Thyroid gland (tissue), 4 donors: ENCODE measurements around the gene PRPF18. TPM values are rescaled to one million over a fixed set of nuclear protein-coding genes. Genes with fewer than 3 reads are reported as not detected.
A peak's percentile ranks its signal among the peaks of the same experiment; 100 is the strongest.
"Not testable (repeated sequence)": the region's sequence is repeated elsewhere in the genome, so short reads cannot be mapped to it uniquely, and the experiment has no call there.

Source experiments
- DNase-seq, 2 donors: peaks; one replicate each; pipeline ENCODE4 v3.0.0-alpha.2; 2019
- H3K27ac ChIP-seq, 3 donors: fragments of 200-600 bp; sonication (generic); 1 replicate in 2 of 3; 2 replicates in 1 of 3; pipeline ENCODE4 v1.5.1; 2016 to 2019; ENCODE audit warnings: mild to moderate bottlenecking in 1 of 3, moderate library complexity in 1 of 3
- H3K27me3 ChIP-seq: fragments of 200-600 bp; sonication (generic); one replicate; pipeline ENCODE4 v1.5.1; 2019
- H3K36me3 ChIP-seq, 2 donors: fragments of 200-600 bp; sonication (generic); one replicate each; pipeline ENCODE4 v1.5.1; 2016 to 2019
- H3K4me1 ChIP-seq, 2 donors: fragments of 200-600 bp; sonication (generic); one replicate each; pipeline ENCODE4 v1.5.1; 2017 to 2019
- H3K4me3 ChIP-seq, 3 donors: fragments of 200-600 bp; sonication (generic); replicated peaks in 1 of 3; 1 replicate in 2 of 3; 2 replicates in 1 of 3; pipeline ENCODE4 v1.5.1; 2016; ENCODE audit warnings: mild to moderate bottlenecking in 1 of 3
- H3K9me3 ChIP-seq: fragments of 200-600 bp; sonication (generic); one replicate; pipeline ENCODE4 v1.5.1; 2017
- POLR2A ChIP-seq, 2 donors: fragments of 450-650 bp; IDR thresholded peaks; one replicate each; pipeline ENCODE4 v1.6.1; 2017; ENCODE audit warnings: antibody characterized with exemption in 2 of 2, mild to moderate bottlenecking in 2 of 2, moderate library complexity in 1 of 2
- WGBS, 2 donors: methylation state at CpG; one replicate each; pipeline ENCODE4 v1.1.5; 2017; 5-methylcytosine and 5-hydroxymethylcytosine counted together
- intact Hi-C: fragments of 100-400 bp; cut with DNase I; formaldehyde crosslinking; loops from one replicate; pipeline ENCODE4 v1.15.1; 2023
- total RNA-seq, 4 donors: library from RNA; depleted of rRNA; stranded (reverse); fragments of >200 nt; gene quantifications; one replicate each; pipeline ENCODE4 v1.2.3, GENCODE V29; 2016
- TF ChIP-seq, protein P1 (sequence below), 6 experiments: fragments of 200-600 bp in 3 of 6; fragments of 450-650 bp in 3 of 6; sonication (generic) in 3 of 6; IDR thresholded peaks; one replicate each; pipeline ENCODE4 v1.5.1; 2016 to 2019; ENCODE audit warnings: antibody characterized with exemption in 6 of 6, mild to moderate bottlenecking in 2 of 6, inconsistent platforms in 1 of 6, moderate library complexity in 1 of 6

Gene PRPF18, protein sequence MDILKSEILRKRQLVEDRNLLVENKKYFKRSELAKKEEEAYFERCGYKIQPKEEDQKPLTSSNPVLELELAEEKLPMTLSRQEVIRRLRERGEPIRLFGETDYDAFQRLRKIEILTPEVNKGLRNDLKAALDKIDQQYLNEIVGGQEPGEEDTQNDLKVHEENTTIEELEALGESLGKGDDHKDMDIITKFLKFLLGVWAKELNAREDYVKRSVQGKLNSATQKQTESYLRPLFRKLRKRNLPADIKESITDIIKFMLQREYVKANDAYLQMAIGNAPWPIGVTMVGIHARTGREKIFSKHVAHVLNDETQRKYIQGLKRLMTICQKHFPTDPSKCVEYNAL
- total RNA-seq: 10 to 100 TPM; 38.1 to 58.8 (median 48.5) TPM

DNA sequence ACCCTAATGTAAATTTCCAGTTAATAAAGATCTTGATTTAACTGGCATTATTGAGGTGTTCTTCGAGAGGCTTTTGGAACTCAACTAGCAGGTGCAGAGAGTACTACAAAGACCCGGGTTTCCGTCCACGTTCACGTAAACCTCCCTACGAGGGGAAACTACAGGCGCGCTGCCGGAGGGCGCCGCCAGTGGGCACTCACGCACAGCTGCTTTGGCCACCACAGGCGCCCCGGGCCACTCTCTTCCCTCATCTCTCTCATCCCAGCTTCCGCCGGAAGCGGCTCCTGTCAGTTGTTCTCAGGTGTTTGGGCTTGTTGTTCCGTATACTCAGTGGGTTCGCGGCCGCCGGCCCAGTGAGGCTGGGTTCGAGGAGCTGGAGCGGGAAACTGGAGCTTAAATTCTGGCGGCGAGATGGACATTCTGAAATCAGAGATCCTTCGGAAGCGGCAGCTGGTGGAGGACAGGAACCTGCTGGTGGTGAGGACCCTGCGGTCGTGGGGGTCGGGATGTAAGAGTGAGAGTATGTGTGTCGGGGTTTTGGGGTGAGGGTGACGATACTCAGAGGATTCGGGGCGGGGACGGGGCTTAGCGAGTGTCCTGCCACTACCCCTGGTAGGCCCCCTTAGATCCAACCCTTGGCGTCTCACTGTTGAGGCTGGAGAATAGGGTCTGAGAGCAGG is at the start of gene PRPF18:
TSS of gene PRPF18 (plus strand) at position 290 of the 680 bp plus-strand sequence. CDS start at position 412, 122 bp downstream.
- Histone ChIP-seq H3K4me3 (peak within 1 kb of the TSS; percentile 57 to 81 (median 79)), H3K4me1 (peaks cover 10 to 16% of the 10 kb centered on the region in 2 donors), H3K36me3 (no peaks in the 10 kb centered on the region), H3K27me3 (no peaks in the 10 kb centered on the region), H3K27ac (peak within 1 kb of the TSS in 2 of 3 donors; percentile 39 to 63), H3K9me3 (no peaks in the 10 kb centered on the region)
- intact Hi-C loops: no loop called here
- DNase-seq: peak; percentile 94 to 96
- WGBS, 2 donors: 0 to 1% methylated on average over 22 to 38 of the region's 38 CpGs
- TF ChIP-seq, protein P1, sequence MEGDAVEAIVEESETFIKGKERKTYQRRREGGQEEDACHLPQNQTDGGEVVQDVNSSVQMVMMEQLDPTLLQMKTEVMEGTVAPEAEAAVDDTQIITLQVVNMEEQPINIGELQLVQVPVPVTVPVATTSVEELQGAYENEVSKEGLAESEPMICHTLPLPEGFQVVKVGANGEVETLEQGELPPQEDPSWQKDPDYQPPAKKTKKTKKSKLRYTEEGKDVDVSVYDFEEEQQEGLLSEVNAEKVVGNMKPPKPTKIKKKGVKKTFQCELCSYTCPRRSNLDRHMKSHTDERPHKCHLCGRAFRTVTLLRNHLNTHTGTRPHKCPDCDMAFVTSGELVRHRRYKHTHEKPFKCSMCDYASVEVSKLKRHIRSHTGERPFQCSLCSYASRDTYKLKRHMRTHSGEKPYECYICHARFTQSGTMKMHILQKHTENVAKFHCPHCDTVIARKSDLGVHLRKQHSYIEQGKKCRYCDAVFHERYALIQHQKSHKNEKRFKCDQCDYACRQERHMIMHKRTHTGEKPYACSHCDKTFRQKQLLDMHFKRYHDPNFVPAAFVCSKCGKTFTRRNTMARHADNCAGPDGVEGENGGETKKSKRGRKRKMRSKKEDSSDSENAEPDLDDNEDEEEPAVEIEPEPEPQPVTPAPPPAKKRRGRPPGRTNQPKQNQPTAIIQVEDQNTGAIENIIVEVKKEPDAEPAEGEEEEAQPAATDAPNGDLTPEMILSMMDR (IDR thresholded peaks at IDR 0.05): peak; percentile 87 to 99 (median 93)
- peak in 1 of 2 donors; percentile 43 for TF ChIP-seq POLR2A (IDR thresholded peaks at IDR 0.05)

DNA sequence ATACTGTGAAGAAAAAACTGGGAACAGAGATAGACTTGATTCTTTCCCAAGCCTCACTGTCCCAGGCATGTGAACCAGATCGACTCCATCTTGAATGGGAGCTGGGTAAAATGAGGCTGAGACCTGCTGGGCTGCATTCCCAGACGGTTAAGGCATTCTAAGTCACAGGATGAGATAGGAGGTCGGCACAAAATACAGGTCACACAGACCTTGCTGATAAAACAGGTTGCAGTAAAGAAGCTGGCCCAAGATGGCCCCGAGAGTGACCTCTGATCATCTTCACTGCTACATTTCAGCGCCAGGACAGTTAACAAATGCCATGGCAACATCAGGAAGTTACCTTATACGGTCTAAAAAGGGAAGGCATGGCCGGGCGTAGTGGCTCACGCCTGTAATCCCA is 48.8 kb upstream of the PRPF18 start:
- H3K4me1 ChIP-seq, H3K27ac ChIP-seq, H3K4me3 ChIP-seq, DNase-seq, H3K9me3 ChIP-seq, H3K36me3 ChIP-seq, H3K27me3 ChIP-seq, intact Hi-C loops: not testable (repeated sequence)
- 81 to 85% methylated on average over 9 of the region's 9 CpGs for WGBS, 2 donors

DNA sequence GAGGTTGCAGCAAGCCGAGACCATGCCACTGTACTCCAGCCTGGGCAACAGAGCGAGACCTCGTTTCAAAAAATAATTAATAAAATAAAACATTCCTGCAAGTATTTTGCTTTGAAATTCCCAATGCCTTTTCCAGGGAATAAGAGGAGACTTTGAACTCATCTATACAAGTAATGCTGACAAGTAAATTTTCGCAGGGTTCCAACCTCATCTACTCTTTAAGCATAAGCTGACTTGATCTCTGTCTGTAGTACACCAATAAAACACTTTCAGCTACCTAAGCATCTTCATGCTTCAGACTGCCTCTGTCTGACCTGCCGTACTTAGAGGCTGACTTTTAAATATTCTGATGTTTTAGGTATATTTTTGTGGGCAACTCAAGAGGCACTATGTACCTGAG is 44.2 kb upstream of the PRPF18 start:
- Histone ChIP-seq H3K27me3 (no peaks in the 10 kb centered on the region), H3K36me3 (no peaks in the 10 kb centered on the region), H3K4me3 (no peak overlapping the region), H3K27ac (no peak overlapping the region), H3K9me3 (no peaks in the 10 kb centered on the region), H3K4me1 (no peaks in the 10 kb centered on the region)
- no peak for DNase-seq
- intact Hi-C loops: no loop called here
- WGBS, 2 donors: 87 to 93% methylated on average over 5 of the region's 5 CpGs
- TF ChIP-seq, protein P1 (IDR thresholded peaks at IDR 0.05): no peak
- no peak for TF ChIP-seq POLR2A (IDR thresholded peaks at IDR 0.05)

DNA sequence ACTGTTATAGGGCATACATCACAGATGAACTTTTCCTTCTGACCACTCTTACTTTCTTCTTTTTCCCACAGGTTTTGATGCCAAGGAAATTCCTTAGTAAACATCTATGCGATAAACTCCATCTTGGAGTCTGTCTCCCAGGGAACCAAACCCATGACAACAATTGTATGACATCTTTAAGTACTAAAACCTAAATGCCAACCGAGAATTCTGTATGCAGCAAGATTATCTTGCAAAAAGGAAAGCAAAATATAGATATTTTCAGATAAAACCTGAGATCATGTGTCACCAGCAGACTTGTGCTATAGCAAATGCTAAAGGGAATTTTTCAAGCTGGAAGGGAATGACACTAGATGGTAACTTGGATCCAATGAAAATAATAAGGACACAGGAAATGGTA is 36.0 kb upstream of the PRPF18 start:
- WGBS, 2 donors: 87 to 95% methylated on average over 2 of the region's 2 CpGs
- no peaks in the 10 kb centered on the region for H3K9me3 ChIP-seq
- H3K27ac ChIP-seq: no peak overlapping the region
- intact Hi-C loops: no loop called here
- no peaks in the 10 kb centered on the region for H3K4me1 ChIP-seq
- H3K27me3 ChIP-seq: no peaks in the 10 kb centered on the region
- no peak for TF ChIP-seq POLR2A (IDR thresholded peaks at IDR 0.05)
- TF ChIP-seq, protein P1 (IDR thresholded peaks at IDR 0.05): no peak
- no peak overlapping the region for H3K4me3 ChIP-seq
- H3K36me3 ChIP-seq: no peaks in the 10 kb centered on the region
- no peak for DNase-seq

DNA sequence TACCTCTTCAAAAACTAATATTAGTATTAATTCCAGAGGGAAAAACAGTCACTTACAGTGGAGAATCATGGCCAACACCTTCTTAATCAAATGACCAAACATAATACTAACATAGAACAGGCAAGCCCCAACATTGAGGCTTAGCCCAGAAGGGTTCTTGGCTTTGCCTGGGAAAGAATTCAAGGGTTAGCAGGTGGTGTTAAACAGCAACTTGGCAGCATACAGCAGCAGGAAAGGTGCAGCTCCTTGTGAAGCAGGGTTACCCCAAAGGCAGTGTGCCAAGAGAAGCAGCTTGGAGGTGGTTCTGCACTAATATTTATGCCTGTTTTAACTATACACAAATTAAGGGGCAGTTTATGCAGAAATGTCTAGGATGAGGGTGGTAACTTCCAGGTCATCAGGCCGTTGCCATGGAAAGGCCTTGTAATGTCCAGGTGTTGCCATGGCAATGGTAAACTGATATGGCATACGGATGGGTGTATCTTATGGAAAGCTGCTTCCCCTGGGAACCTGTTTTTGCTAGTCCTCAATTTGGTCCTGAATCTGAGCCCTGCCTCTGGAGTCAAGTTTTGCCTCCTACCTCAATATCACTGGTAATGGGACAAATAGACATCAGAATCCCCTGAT is 30.8 kb upstream of the PRPF18 start:
- Histone ChIP-seq H3K4me1 (peaks cover 8 to 10% of the 10 kb centered on the region in 2 donors), H3K27me3 (no peaks in the 10 kb centered on the region), H3K4me3 (no peak overlapping the region), H3K36me3 (no peaks in the 10 kb centered on the region), H3K9me3 (no peaks in the 10 kb centered on the region), H3K27ac (peak overlapping the region in 1 of 3 donors; percentile 29)
- TF ChIP-seq, protein P1 (IDR thresholded peaks at IDR 0.05): no peak
- TF ChIP-seq POLR2A (IDR thresholded peaks at IDR 0.05): no peak
- 54 to 72% methylated on average over 2 of the region's 2 CpGs for WGBS, 2 donors
- intact Hi-C loops: no loop called here
- peak; percentile 74 to 83 for DNase-seq
